ENCODE measurements around the gene SHC2. TPM values are rescaled to one million over a fixed set of nuclear protein-coding genes. Genes with fewer than 3 reads are reported as not detected.

SHC2 gene
- total RNA-seq, 2 experiments from 2014 or later: 0.36 to 0.42 TPM

DNA sequence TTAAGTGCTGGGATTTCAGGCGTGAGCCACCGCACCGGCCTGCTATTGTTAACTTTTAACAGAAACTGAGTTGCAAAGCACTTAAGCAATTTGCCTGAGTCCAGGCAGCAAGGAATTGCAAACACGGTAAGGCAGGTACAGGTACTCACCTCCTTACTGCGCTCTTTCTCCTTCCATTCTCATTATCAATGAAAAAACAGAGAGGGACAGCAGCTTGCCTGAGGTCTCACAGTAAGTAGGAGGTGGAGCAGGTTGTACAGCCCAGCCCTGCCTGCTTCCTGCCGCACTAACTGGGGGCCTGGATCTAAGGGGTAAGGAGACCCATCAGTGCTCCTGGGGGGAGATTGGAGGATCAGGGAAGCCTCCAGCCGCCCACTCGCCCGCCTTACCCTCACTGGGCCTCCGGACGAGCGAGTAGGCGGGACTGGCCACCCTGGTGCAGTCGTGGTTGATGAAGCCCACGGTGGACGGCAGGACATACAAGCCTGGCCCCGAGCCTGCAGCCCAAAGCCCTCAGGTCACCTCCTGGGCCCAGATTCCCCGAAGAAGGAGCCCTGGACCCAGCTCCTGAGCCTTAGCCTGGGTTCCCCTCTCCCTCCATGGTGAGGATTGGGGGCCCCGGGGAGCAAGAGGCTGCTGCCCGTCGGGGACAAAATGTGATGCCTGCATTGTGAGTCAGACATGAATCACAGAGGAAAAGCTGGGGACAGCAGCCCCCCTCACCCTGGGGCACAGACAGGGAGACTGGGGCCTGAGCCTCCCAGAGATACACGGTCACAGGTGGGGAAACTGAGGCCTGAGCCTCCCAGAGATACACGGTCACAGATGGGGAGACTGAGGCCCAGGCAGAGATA, 11.4 kb upstream of the SHC2 start:
- no peak overlapping the region for H3K4me3 Mint-ChIP-seq
- TF ChIP-seq, protein P1, sequence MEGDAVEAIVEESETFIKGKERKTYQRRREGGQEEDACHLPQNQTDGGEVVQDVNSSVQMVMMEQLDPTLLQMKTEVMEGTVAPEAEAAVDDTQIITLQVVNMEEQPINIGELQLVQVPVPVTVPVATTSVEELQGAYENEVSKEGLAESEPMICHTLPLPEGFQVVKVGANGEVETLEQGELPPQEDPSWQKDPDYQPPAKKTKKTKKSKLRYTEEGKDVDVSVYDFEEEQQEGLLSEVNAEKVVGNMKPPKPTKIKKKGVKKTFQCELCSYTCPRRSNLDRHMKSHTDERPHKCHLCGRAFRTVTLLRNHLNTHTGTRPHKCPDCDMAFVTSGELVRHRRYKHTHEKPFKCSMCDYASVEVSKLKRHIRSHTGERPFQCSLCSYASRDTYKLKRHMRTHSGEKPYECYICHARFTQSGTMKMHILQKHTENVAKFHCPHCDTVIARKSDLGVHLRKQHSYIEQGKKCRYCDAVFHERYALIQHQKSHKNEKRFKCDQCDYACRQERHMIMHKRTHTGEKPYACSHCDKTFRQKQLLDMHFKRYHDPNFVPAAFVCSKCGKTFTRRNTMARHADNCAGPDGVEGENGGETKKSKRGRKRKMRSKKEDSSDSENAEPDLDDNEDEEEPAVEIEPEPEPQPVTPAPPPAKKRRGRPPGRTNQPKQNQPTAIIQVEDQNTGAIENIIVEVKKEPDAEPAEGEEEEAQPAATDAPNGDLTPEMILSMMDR (IDR thresholded peaks at IDR 0.05): no peak
- DNase-seq (no peak), ATAC-seq (ENCODE audit: poor library complexity) (no peak)
- no peak overlapping the region for H3K27ac ChIP-seq (ENCODE audit: low read depth in 1 of 2, low read length in 2 of 2)
- H3K36me3 Mint-ChIP-seq (ENCODE audit: low read depth): no peaks in the 10 kb centered on the region
- H3K9me3 ChIP-seq (ENCODE audit: control insufficient read depth in 1 of 2, insufficient read depth in 1 of 2, low read length in 2 of 2): peaks cover 0 to 3% of the 10 kb centered on the region in 2 experiments
- H3K27me3 ChIP-seq (ENCODE audit: control insufficient read depth in 1 of 2, insufficient read depth in 2 of 2, low read length in 2 of 2): peaks cover 0 to 3% of the 10 kb centered on the region in 2 experiments
- peaks cover 6% of the 10 kb centered on the region for H3K27me3 Mint-ChIP-seq
- H3K4me3 ChIP-seq (ENCODE audit: low read length): no peak overlapping the region
- no peaks in the 10 kb centered on the region for H3K9me3 Mint-ChIP-seq
- intact Hi-C loops (cut with DNase I, micrococcal nuclease): no loop called here
- H3K4me1 ChIP-seq (ENCODE audit: insufficient read depth, low read length): no peaks in the 10 kb centered on the region
- no peak overlapping the region for H3K27ac Mint-ChIP-seq
- POLR2A ChIA-PET: no interaction called here
- CTCF ChIA-PET: no interaction called here
- H3K4me1 Mint-ChIP-seq (ENCODE audit: low read depth): no peaks in the 10 kb centered on the region
- no peaks in the 10 kb centered on the region for H3K36me3 ChIP-seq (ENCODE audit: insufficient read depth, low read length)

DNA sequence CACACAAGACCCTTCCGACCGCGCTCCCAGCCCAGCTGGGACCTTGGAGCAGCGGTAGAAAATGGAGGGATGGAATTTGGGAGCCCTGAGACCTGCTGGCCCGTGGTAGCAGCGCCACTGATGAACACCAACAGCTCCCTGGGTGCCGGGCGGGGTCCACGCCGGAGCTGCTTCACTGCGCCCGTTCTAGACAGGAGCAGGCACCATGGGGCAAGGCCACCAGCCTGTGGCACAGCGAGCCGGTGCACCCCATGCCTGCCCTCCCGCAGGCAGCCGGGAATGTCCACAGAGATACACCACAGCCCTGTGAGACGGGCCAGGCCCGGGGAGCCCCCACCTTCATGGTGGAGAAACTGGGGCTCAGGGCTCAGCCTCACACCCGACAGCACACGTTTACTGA, 9.9 kb upstream of the SHC2 start:
- Mint-ChIP-seq H3K9me3 (no peaks in the 10 kb centered on the region), H3K27me3 (peaks cover 6% of the 10 kb centered on the region), H3K36me3 (ENCODE audit: low read depth) (no peaks in the 10 kb centered on the region), H3K4me1 (ENCODE audit: low read depth) (no peaks in the 10 kb centered on the region), H3K4me3 (no peak overlapping the region), H3K27ac (no peak overlapping the region)
- TF ChIP-seq, protein P1 (IDR thresholded peaks at IDR 0.05): no peak
- Histone ChIP-seq H3K4me3 (ENCODE audit: low read length) (no peak overlapping the region), H3K27me3 (ENCODE audit: control insufficient read depth in 1 of 2, insufficient read depth in 2 of 2, low read length in 2 of 2) (peaks cover 0 to 3% of the 10 kb centered on the region in 2 experiments), H3K4me1 (ENCODE audit: insufficient read depth, low read length) (no peaks in the 10 kb centered on the region), H3K27ac (ENCODE audit: low read depth in 1 of 2, low read length in 2 of 2) (no peak overlapping the region), H3K9me3 (ENCODE audit: control insufficient read depth in 1 of 2, insufficient read depth in 1 of 2, low read length in 2 of 2) (peaks cover 0 to 3% of the 10 kb centered on the region in 2 experiments), H3K36me3 (ENCODE audit: insufficient read depth, low read length) (no peaks in the 10 kb centered on the region)
- intact Hi-C loops (cut with DNase I, micrococcal nuclease): no loop called here
- CTCF ChIA-PET: no interaction called here
- POLR2A ChIA-PET: no interaction called here
- no peak for ATAC-seq (ENCODE audit: poor library complexity)
- no peak for DNase-seq

DNA sequence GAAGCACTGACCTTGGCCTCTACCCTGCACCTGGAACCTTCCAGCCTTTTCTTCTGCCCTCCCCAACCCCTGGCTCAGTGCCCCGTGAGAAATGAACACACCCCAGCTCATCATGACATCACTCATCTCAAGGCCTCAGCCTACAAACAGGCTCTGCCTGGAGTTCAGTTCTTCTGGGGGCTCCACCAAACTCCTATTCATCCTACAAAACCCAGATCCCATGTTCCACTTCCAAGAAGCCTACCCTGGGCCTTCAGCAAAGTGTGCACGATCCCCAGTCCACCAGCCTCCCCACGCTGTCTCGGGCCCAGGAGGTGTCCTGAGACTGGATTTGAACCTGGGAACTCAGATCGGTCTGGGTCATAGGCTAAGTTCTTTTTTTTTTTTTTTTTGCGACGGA, 9.0 kb upstream of the SHC2 start:
- no peaks in the 10 kb centered on the region for H3K9me3 Mint-ChIP-seq
- H3K27me3 Mint-ChIP-seq: no peaks in the 10 kb centered on the region
- intact Hi-C loops (cut with DNase I, micrococcal nuclease): no loop called here
- H3K4me3 Mint-ChIP-seq: no peak overlapping the region
- ChIA-PET POLR2A (no interaction called here), CTCF (no interaction called here)
- H3K4me1 Mint-ChIP-seq (ENCODE audit: low read depth): no peaks in the 10 kb centered on the region
- H3K27ac Mint-ChIP-seq: no peak overlapping the region
- DNase-seq (no peak), ATAC-seq (ENCODE audit: poor library complexity) (no peak)
- Histone ChIP-seq H3K4me3 (ENCODE audit: low read length) (no peak overlapping the region), H3K27me3 (ENCODE audit: control insufficient read depth in 1 of 2, insufficient read depth in 2 of 2, low read length in 2 of 2) (peaks cover 0 to 3% of the 10 kb centered on the region in 2 experiments), H3K4me1 (ENCODE audit: insufficient read depth, low read length) (no peaks in the 10 kb centered on the region), H3K9me3 (ENCODE audit: control insufficient read depth in 1 of 2, insufficient read depth in 1 of 2, low read length in 2 of 2) (peaks cover 0 to 3% of the 10 kb centered on the region in 2 experiments), H3K27ac (ENCODE audit: low read depth in 1 of 2, low read length in 2 of 2) (no peak overlapping the region), H3K36me3 (ENCODE audit: insufficient read depth, low read length) (no peaks in the 10 kb centered on the region)
- H3K36me3 Mint-ChIP-seq (ENCODE audit: low read depth): no peaks in the 10 kb centered on the region
- TF ChIP-seq, protein P1 (IDR thresholded peaks at IDR 0.05): no peak

Data from CD4-positive, alpha-beta T cell (primary cell).